Activated T-cell treated with anti-CD3 and anti-CD28 coated beads, Interleukin-2, amount 50 U/mL, for 72 hours (primary cell): ENCODE measurements around the gene RGL4. TPM values are rescaled to one million over a fixed set of nuclear protein-coding genes. Genes with fewer than 3 reads are reported as not detected.
"Not testable (repeated sequence)": the region's sequence is repeated elsewhere in the genome, so short reads cannot be mapped to it uniquely, and the experiment has no call there.

Source experiments
- ATAC-seq, 2 donors: fragments of 150-1000 bp; cut with Tn5 transposase; replicated peaks in 1 of 2; 2 replicates each; pipeline ENCODE4 v1.10.0; 2021; ENCODE audit warnings: moderate library complexity in 2 of 2, mild to moderate bottlenecking in 1 of 2
- DNase-seq, 2 donors: peaks; one replicate each; pipeline ENCODE4 v3.0.0; 2021 to 2022; ENCODE audit warnings: mixed read lengths in 1 of 2
- H3K27ac Mint-ChIP-seq: one replicate; pipeline ENCODE4 v1.8.0; 2022; ENCODE audit warnings: mild to moderate bottlenecking, moderate library complexity, mixed read lengths
- H3K27me3 Mint-ChIP-seq: one replicate; pipeline ENCODE4 v1.8.0; 2022; ENCODE audit warnings: low read depth, mixed read lengths
- H3K36me3 Mint-ChIP-seq, 2 donors: one replicate each; pipeline ENCODE4 v1.8.0; 2022; ENCODE audit warnings: mixed read lengths in 2 of 2, mild to moderate bottlenecking in 1 of 2; ENCODE audit not compliant: insufficient read depth in 2 of 2
- H3K4me1 Mint-ChIP-seq: one replicate; pipeline ENCODE4 v1.8.0; 2022; ENCODE audit warnings: low read depth, mixed read lengths
- H3K4me3 Mint-ChIP-seq, 2 donors: one replicate each; pipeline ENCODE4 v1.8.0; 2022; ENCODE audit warnings: mild to moderate bottlenecking in 2 of 2, mixed read lengths in 2 of 2, moderate library complexity in 2 of 2
- H3K9me3 Mint-ChIP-seq, 2 donors: one replicate each; pipeline ENCODE4 v1.8.0; 2022; ENCODE audit warnings: mixed read lengths in 2 of 2
- total RNA-seq, 2 donors: library from RNA; stranded (reverse); gene quantifications; one replicate each; pipeline ENCODE4 v1.2.3, GENCODE V29; 2022

The RGL4 gene
- total RNA-seq, 2 donors from 2014 or later: 22.7 to 22.9 TPM

GRCh38 chr22:23673050-23673620 is 17.7 kb upstream of the RGL4 start:
- H3K27me3 Mint-ChIP-seq: no peaks in the 10 kb centered on the region
- peaks cover 0 to 2% of the 10 kb centered on the region in 2 donors for H3K36me3 Mint-ChIP-seq
- H3K4me3 Mint-ChIP-seq: no peak overlapping the region
- H3K4me1 Mint-ChIP-seq: no peaks in the 10 kb centered on the region
- no peaks in the 10 kb centered on the region for H3K9me3 Mint-ChIP-seq
- DNase-seq (no peak), ATAC-seq (no peak)
- H3K27ac Mint-ChIP-seq: no peak overlapping the region

GRCh38 chr22:23673826-23674690 is 16.8 kb upstream of the RGL4 start:
- DNase-seq: no peak
- H3K9me3 Mint-ChIP-seq: no peaks in the 10 kb centered on the region
- H3K27ac Mint-ChIP-seq: no peak overlapping the region
- no peak for ATAC-seq
- no peaks in the 10 kb centered on the region for H3K4me1 Mint-ChIP-seq
- H3K36me3 Mint-ChIP-seq: peaks cover 0 to 2% of the 10 kb centered on the region in 2 donors
- no peaks in the 10 kb centered on the region for H3K27me3 Mint-ChIP-seq
- no peak overlapping the region for H3K4me3 Mint-ChIP-seq

- DNase-seq, H3K4me3 Mint-ChIP-seq, H3K9me3 Mint-ChIP-seq, H3K27ac Mint-ChIP-seq, ATAC-seq, H3K36me3 Mint-ChIP-seq, H3K4me1 Mint-ChIP-seq, H3K27me3 Mint-ChIP-seq: not testable (repeated sequence)
Measured at GRCh38 chr22:23674886-23675501, 15.8 kb upstream of the RGL4 start.

- Mint-ChIP-seq H3K27ac (no peak overlapping the region), H3K4me1 (no peaks in the 10 kb centered on the region), H3K4me3 (no peak overlapping the region), H3K9me3 (no peaks in the 10 kb centered on the region), H3K27me3 (no peaks in the 10 kb centered on the region), H3K36me3 (no peaks in the 10 kb centered on the region)
- DNase-seq (no peak), ATAC-seq (no peak)
Measured at GRCh38 chr22:23675502-23676415, 15.1 kb upstream of the RGL4 start.

- H3K9me3 Mint-ChIP-seq, ATAC-seq, H3K4me1 Mint-ChIP-seq, H3K27ac Mint-ChIP-seq, H3K36me3 Mint-ChIP-seq, H3K27me3 Mint-ChIP-seq, DNase-seq, H3K4me3 Mint-ChIP-seq: not testable (repeated sequence)
Measured at GRCh38 chr22:23676841-23677700, 13.7 kb upstream of the RGL4 start.

GRCh38 chr22:23677701-23677995 is 13.2 kb upstream of the RGL4 start:
- Mint-ChIP-seq H3K27ac (no peak overlapping the region), H3K27me3 (no peaks in the 10 kb centered on the region), H3K36me3 (no peaks in the 10 kb centered on the region), H3K4me3 (no peak overlapping the region), H3K4me1 (peaks cover 2% of the 10 kb centered on the region), H3K9me3 (no peaks in the 10 kb centered on the region)
- DNase-seq (no peak), ATAC-seq (no peak)

GRCh38 chr22:23678133-23678532 is 12.7 kb upstream of the RGL4 start:
- peaks cover 7% of the 10 kb centered on the region for H3K4me1 Mint-ChIP-seq
- H3K27me3 Mint-ChIP-seq: no peaks in the 10 kb centered on the region
- H3K36me3 Mint-ChIP-seq: no peaks in the 10 kb centered on the region
- no peak overlapping the region for H3K27ac Mint-ChIP-seq
- no peaks in the 10 kb centered on the region for H3K9me3 Mint-ChIP-seq
- no peak overlapping the region for H3K4me3 Mint-ChIP-seq
- no peak for DNase-seq
- no peak for ATAC-seq

GRCh38 chr22:23681026-23681809 is 9.6 kb upstream of the RGL4 start:
- no peak overlapping the region for H3K4me3 Mint-ChIP-seq
- H3K4me1 Mint-ChIP-seq: peaks cover 8% of the 10 kb centered on the region
- no peaks in the 10 kb centered on the region for H3K36me3 Mint-ChIP-seq
- H3K9me3 Mint-ChIP-seq: no peaks in the 10 kb centered on the region
- ATAC-seq (no peak), DNase-seq (no peak)
- H3K27ac Mint-ChIP-seq: no peak overlapping the region
- no peaks in the 10 kb centered on the region for H3K27me3 Mint-ChIP-seq

- no peaks in the 10 kb centered on the region for H3K27me3 Mint-ChIP-seq
- DNase-seq: no peak
- no peaks in the 10 kb centered on the region for H3K36me3 Mint-ChIP-seq
- no peak for ATAC-seq
- no peak overlapping the region for H3K27ac Mint-ChIP-seq
- H3K9me3 Mint-ChIP-seq: no peaks in the 10 kb centered on the region
- H3K4me3 Mint-ChIP-seq: no peak overlapping the region
- peaks cover 8% of the 10 kb centered on the region for H3K4me1 Mint-ChIP-seq
Measured at GRCh38 chr22:23682077-23682476, 8.7 kb upstream of the RGL4 start.

GRCh38 chr22:23682827-23683355 is 7.9 kb upstream of the RGL4 start:
- ATAC-seq (no peak), DNase-seq (no peak)
- H3K36me3 Mint-ChIP-seq: no peaks in the 10 kb centered on the region
- no peak overlapping the region for H3K4me3 Mint-ChIP-seq
- H3K27ac Mint-ChIP-seq: no peak overlapping the region
- no peaks in the 10 kb centered on the region for H3K9me3 Mint-ChIP-seq
- peaks cover 8% of the 10 kb centered on the region for H3K4me1 Mint-ChIP-seq
- H3K27me3 Mint-ChIP-seq: no peaks in the 10 kb centered on the region

- DNase-seq: no peak
- no peak overlapping the region for H3K27ac Mint-ChIP-seq
- peaks cover 8% of the 10 kb centered on the region for H3K4me1 Mint-ChIP-seq
- no peaks in the 10 kb centered on the region for H3K27me3 Mint-ChIP-seq
- no peak for ATAC-seq
- no peaks in the 10 kb centered on the region for H3K9me3 Mint-ChIP-seq
- H3K36me3 Mint-ChIP-seq: no peaks in the 10 kb centered on the region
- no peak overlapping the region for H3K4me3 Mint-ChIP-seq
Measured at GRCh38 chr22:23683545-23683944, 7.3 kb upstream of the RGL4 start.
